HCT116 (cell line): ENCODE results near the gene FCMR.

ENCODE experiments used
- EGR1 ChIP-seq: IDR thresholded peaks from 2 replicates; pipeline ENCODE4 v1.6.1; 2012; ENCODE audit warnings: low read depth
- ELF1 ChIP-seq: IDR thresholded peaks from 2 replicates; pipeline ENCODE4 v1.6.1; 2012; ENCODE audit warnings: low read depth, borderline replicate concordance
- EZH2 ChIP-seq: fragments of 200-600 bp; sonication (generic); IDR thresholded peaks from 2 replicates; pipeline ENCODE4 v1.6.1; 2017; ENCODE audit warnings: antibody characterized with exemption, mixed run types
- POLR2A ChIP-seq: IDR thresholded peaks from 2 replicates; pipeline ENCODE4 v1.7.0; 2011; ENCODE audit warnings: borderline replicate concordance; ENCODE audit not compliant: insufficient read depth, insufficient read length; ENCODE audit errors: extremely low read depth
- POLR2AphosphoS5 ChIP-seq: IDR thresholded peaks from 2 replicates; pipeline ENCODE4 v1.6.1; 2011; ENCODE audit warnings: mild to moderate bottlenecking, low read depth, low read length, moderate library complexity
- RAD21 ChIP-seq: IDR thresholded peaks from 2 replicates; pipeline ENCODE4 v1.6.1; 2012; ENCODE audit warnings: low read depth, mild to moderate bottlenecking
- TCF7L2 ChIP-seq: IDR thresholded peaks from 2 replicates; pipeline ENCODE4 v1.7.0; 2011; ENCODE audit warnings: borderline replicate concordance, inconsistent platforms; ENCODE audit not compliant: insufficient read depth, insufficient read length; ENCODE audit errors: extremely low read depth
- YY1 ChIP-seq: IDR thresholded peaks from 2 replicates; pipeline ENCODE4 v1.6.1; 2011; ENCODE audit warnings: low read length, low read depth, moderate library complexity, mild to moderate bottlenecking; ENCODE audit not compliant: insufficient replicate concordance; ENCODE audit errors: extremely low read depth
- ZFX ChIP-seq: fragments of 450-650 bp; IDR thresholded peaks from 2 replicates; pipeline ENCODE4 v1.6.1; 2017
- TF ChIP-seq, protein P1 (sequence below), 3 experiments: fragments of 200-600 bp in 1 of 3; sonication (generic) in 1 of 3; IDR thresholded peaks in 2 of 3; conservative IDR thresholded peaks in 1 of 3; 2 replicates each; pipeline ENCODE4 v1.5.1; 2012 to 2017; ENCODE audit warnings: low read depth in 2 of 3, low read length in 2 of 3, antibody characterized with exemption in 1 of 3, borderline replicate concordance in 1 of 3, control low read depth in 1 of 3, mild to moderate bottlenecking in 1 of 3, mixed read lengths in 1 of 3, mixed run types in 1 of 3, moderate library complexity in 1 of 3; ENCODE audit not compliant: insufficient read depth in 1 of 3

- TF ChIP-seq RAD21 (no peak), ZFX (no peak), POLR2AphosphoS5 (no peak), ELF1 (no peak), EGR1 (no peak), POLR2A (no peak), YY1 (no peak), TCF7L2 (no peak), EZH2 (no peak)
- TF ChIP-seq, protein P1, sequence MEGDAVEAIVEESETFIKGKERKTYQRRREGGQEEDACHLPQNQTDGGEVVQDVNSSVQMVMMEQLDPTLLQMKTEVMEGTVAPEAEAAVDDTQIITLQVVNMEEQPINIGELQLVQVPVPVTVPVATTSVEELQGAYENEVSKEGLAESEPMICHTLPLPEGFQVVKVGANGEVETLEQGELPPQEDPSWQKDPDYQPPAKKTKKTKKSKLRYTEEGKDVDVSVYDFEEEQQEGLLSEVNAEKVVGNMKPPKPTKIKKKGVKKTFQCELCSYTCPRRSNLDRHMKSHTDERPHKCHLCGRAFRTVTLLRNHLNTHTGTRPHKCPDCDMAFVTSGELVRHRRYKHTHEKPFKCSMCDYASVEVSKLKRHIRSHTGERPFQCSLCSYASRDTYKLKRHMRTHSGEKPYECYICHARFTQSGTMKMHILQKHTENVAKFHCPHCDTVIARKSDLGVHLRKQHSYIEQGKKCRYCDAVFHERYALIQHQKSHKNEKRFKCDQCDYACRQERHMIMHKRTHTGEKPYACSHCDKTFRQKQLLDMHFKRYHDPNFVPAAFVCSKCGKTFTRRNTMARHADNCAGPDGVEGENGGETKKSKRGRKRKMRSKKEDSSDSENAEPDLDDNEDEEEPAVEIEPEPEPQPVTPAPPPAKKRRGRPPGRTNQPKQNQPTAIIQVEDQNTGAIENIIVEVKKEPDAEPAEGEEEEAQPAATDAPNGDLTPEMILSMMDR (IDR thresholded peaks at IDR 0.05 in 2 of 3, conservative IDR thresholded peaks at IDR 0.05 in 1 of 3; ENCODE audit: borderline replicate concordance in 1 of 3, insufficient read depth in 1 of 3, low read depth in 2 of 3, low read length in 2 of 3) = no peak
Measured at GRCh38 chr1:206932177-206932576, 10.4 kb upstream of the FCMR start.
